OCI-LY7 (cell line): ENCODE data around the gene BDKRB2.

ENCODE experiments used
- CTCF ChIP-seq: fragments of 200-600 bp; sonication (generic); conservative IDR thresholded peaks from 2 replicates; pipeline ENCODE4 v1.5.1; 2014; ENCODE audit warnings: mild to moderate bottlenecking, antibody characterized with exemption, low read length, moderate library complexity, mixed read lengths
- EZH2phosphoT487 ChIP-seq: fragments of 200-600 bp; sonication (generic); IDR thresholded peaks from 2 replicates; pipeline ENCODE4 v1.6.1; 2018; ENCODE audit warnings: low read depth, borderline replicate concordance, mild to moderate bottlenecking, mixed run types, antibody characterized with exemption, low read length, moderate library complexity, mixed read lengths

GRCh38 chr14:96205978-96206360 lies 1.3 kb downstream of the BDKRB2 start:
- TF ChIP-seq CTCF (no peak), EZH2phosphoT487 (no peak)
